ENCODE data around the gene ACLY. TPM values are rescaled to one million over a fixed set of nuclear protein-coding genes. Genes with fewer than 3 reads are reported as not detected.

Gene ACLY
- total RNA-seq, 1 experiment from 2014 or later: 184 TPM

DNA sequence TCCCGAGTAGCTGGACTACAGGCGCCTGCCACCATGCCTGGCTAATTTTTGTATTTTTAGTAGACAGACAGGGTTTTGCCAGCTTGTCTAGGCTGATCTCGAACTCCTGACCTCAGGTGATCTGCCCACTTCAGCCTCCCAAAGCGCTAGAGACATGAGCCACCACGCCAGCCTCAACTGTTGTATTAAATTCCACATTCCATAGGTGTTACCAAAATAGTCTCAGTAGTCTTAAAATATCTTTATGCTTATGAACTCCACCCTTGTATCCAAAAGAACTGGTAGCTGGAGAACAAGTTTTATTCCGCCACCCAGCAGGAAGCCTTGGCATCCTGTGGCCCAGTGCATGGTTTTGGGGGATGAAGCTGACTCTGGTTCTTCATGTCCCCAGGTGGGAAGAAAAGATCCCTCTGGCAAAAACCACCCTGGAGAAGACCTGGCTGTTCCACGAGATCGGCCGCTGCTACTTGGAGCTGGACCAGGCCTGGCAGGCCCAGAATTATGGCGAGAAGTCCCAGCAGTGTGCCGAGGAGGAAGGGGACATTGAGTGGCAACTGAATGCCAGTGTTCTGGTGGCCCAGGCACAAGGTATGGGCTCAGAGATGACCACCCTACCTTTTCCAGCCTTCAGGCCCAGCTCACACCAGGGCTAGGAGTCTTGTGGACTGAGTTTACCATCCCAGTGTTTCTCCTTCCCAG lies 30.2 kb upstream of the ACLY start:
- no peaks in the 10 kb centered on the region for H3K79me2 ChIP-seq (ENCODE audit: low read depth)
- H3K9me2 ChIP-seq (ENCODE audit: insufficient read depth): no peaks in the 10 kb centered on the region
- no peak overlapping the region for H2AFZ ChIP-seq
- H3K9me3 ChIP-seq (ENCODE audit: insufficient read depth, low read depth): no peaks in the 10 kb centered on the region
- ChIA-PET CTCF (no interaction called here), POLR2A (ENCODE audit: unreplicated experiment) (interaction anchor here (0.6 kb wide), 1 partner anchor 59 kb away, joined by 4 read pairs; no protein-coding TSS in a partner anchor)
- no peaks in the 10 kb centered on the region for H3F3A ChIP-seq (ENCODE audit: insufficient read depth, low read depth)
- no peaks in the 10 kb centered on the region for H4K20me1 ChIP-seq (ENCODE audit: insufficient read depth)
- H3K27ac ChIP-seq: no peak overlapping the region
- no peak overlapping the region for H3K4me2 ChIP-seq
- intact Hi-C loops (cut with micrococcal nuclease; ENCODE audit: unreplicated experiment): no loop called here
- H3K27me3 ChIP-seq (ENCODE audit: insufficient read depth, low read depth): no peaks in the 10 kb centered on the region
- no TSS peak for BruUV-seq (replicated peaks)
- H3K4me1 ChIP-seq (replicated peaks; ENCODE audit: insufficient read depth): no peaks in the 10 kb centered on the region
- DNase-seq: no peak
- TF ChIP-seq, protein P1, sequence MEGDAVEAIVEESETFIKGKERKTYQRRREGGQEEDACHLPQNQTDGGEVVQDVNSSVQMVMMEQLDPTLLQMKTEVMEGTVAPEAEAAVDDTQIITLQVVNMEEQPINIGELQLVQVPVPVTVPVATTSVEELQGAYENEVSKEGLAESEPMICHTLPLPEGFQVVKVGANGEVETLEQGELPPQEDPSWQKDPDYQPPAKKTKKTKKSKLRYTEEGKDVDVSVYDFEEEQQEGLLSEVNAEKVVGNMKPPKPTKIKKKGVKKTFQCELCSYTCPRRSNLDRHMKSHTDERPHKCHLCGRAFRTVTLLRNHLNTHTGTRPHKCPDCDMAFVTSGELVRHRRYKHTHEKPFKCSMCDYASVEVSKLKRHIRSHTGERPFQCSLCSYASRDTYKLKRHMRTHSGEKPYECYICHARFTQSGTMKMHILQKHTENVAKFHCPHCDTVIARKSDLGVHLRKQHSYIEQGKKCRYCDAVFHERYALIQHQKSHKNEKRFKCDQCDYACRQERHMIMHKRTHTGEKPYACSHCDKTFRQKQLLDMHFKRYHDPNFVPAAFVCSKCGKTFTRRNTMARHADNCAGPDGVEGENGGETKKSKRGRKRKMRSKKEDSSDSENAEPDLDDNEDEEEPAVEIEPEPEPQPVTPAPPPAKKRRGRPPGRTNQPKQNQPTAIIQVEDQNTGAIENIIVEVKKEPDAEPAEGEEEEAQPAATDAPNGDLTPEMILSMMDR (conservative IDR thresholded peaks at IDR 0.05): no peak
- no peak overlapping the region for H3K4me3 ChIP-seq
- H3K36me3 ChIP-seq (ENCODE audit: low read depth): no peaks in the 10 kb centered on the region

DNA sequence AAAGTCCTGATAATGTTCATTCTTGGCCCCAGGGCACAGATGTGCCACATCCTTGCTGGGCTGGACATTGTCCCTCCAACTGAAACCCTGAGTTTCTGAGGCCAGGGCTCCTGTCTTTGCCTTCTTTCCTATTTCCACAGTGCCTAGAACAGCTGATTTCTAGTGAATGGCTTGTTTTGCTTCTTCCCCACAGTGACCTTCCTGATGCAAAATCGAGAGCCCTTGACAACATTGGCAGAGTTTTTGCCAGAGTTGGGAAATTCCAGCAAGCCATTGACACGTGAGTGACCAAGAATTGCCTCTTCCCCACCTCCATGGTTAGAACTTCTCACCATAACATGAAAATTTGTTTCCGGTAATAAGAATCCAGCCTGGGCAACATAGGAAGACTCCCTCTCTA lies 26.2 kb upstream of the ACLY start:
- no peaks in the 10 kb centered on the region for H3K9me3 ChIP-seq (ENCODE audit: insufficient read depth, low read depth)
- H3K9me2 ChIP-seq (ENCODE audit: insufficient read depth): no peaks in the 10 kb centered on the region
- ChIA-PET POLR2A (ENCODE audit: unreplicated experiment) (no interaction called here), CTCF (no interaction called here)
- BruUV-seq (replicated peaks): no TSS peak
- H3K4me2 ChIP-seq: no peak overlapping the region
- H3K36me3 ChIP-seq (ENCODE audit: low read depth): no peaks in the 10 kb centered on the region
- no peaks in the 10 kb centered on the region for H3K4me1 ChIP-seq (replicated peaks; ENCODE audit: insufficient read depth)
- H3K27ac ChIP-seq: no peak overlapping the region
- H4K20me1 ChIP-seq (ENCODE audit: insufficient read depth): no peaks in the 10 kb centered on the region
- intact Hi-C loops (cut with micrococcal nuclease; ENCODE audit: unreplicated experiment): no loop called here
- H3K79me2 ChIP-seq (ENCODE audit: low read depth): no peaks in the 10 kb centered on the region
- H3K4me3 ChIP-seq: no peak overlapping the region
- H2AFZ ChIP-seq: no peak overlapping the region
- TF ChIP-seq, protein P1 (conservative IDR thresholded peaks at IDR 0.05): no peak
- TF ChIP-seq EZH2 (IDR thresholded peaks at IDR 0.05; ENCODE audit: low read depth): no peak
- no peak for DNase-seq
- H3F3A ChIP-seq (ENCODE audit: insufficient read depth, low read depth): 0 out of 2 replicates have a peak, but pooled peaks cover 3% of the 10 kb centered on the region
- H3K27me3 ChIP-seq (ENCODE audit: insufficient read depth, low read depth): no peaks in the 10 kb centered on the region

DNA sequence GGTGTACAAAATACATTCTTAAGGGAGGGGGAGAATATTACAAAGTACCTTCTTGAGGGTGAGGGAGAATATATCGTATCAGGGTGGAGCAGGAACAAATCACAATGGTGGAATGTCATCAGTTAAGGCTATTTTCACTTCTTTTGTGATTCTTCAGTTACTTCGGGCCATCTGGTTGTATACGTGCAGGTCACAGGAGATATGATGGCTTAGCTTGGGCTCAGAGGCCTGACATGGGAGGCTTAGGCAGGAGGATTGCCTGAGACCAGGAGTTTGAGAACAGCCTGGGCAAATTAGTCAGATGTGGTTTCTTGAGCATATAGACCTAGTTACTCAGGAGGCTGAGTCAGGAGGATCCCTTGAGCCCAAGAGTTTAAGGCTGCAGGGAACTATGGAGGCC lies 24.7 kb upstream of the ACLY start:
- H3K27ac ChIP-seq: no peak overlapping the region
- intact Hi-C loops (cut with micrococcal nuclease; ENCODE audit: unreplicated experiment): no loop called here
- DNase-seq: no peak
- H3K9me2 ChIP-seq (ENCODE audit: insufficient read depth): no peaks in the 10 kb centered on the region
- TF ChIP-seq, protein P1 (conservative IDR thresholded peaks at IDR 0.05): no peak
- TF ChIP-seq EZH2 (IDR thresholded peaks at IDR 0.05; ENCODE audit: low read depth): no peak
- H3K4me1 ChIP-seq (replicated peaks; ENCODE audit: insufficient read depth): no peaks in the 10 kb centered on the region
- no peaks in the 10 kb centered on the region for H3K9me3 ChIP-seq (ENCODE audit: insufficient read depth, low read depth)
- H3K4me3 ChIP-seq: no peak overlapping the region
- BruUV-seq (replicated peaks): no TSS peak
- no peaks in the 10 kb centered on the region for H3K79me2 ChIP-seq (ENCODE audit: low read depth)
- H4K20me1 ChIP-seq (ENCODE audit: insufficient read depth): no peaks in the 10 kb centered on the region
- H2AFZ ChIP-seq: no peak overlapping the region
- 0 out of 2 replicates have a peak, but pooled peaks cover 3% of the 10 kb centered on the region for H3F3A ChIP-seq (ENCODE audit: insufficient read depth, low read depth)
- H3K4me2 ChIP-seq: no peak overlapping the region
- ChIA-PET POLR2A (ENCODE audit: unreplicated experiment) (no interaction called here), CTCF (interaction anchor here (0.5 kb wide), 1 partner anchor 11 kb away, joined by 4 read pairs; no protein-coding TSS in a partner anchor)
- no peaks in the 10 kb centered on the region for H3K36me3 ChIP-seq (ENCODE audit: low read depth)
- H3K27me3 ChIP-seq (ENCODE audit: insufficient read depth, low read depth): no peaks in the 10 kb centered on the region

Data from PC-9 (cell line).